Hematopoietic multipotent progenitor cell (in vitro differentiated cells): ENCODE data around the gene NUS1. TPM values are rescaled to one million over a fixed set of nuclear protein-coding genes. Genes with fewer than 3 reads are reported as not detected.
"Not testable (repeated sequence)": the region's sequence is repeated elsewhere in the genome, so short reads cannot be mapped to it uniquely, and the experiment has no call there.

Experiments
- DNase-seq, 3 donors: peaks; one replicate each; pipeline ENCODE4 v3.0.0-alpha.2; 2011 to 2015; ENCODE audit warnings: low read depth in 2 of 3, low spot score in 2 of 3
- total RNA-seq: library from RNA; depleted of rRNA; stranded (reverse); fragments of >200 nt; gene quantifications from one replicate; pipeline ENCODE4 v1.2.3, GENCODE V29; 2012

Gene NUS1
- total RNA-seq, 1 donor, result 7.3 TPM

DNA sequence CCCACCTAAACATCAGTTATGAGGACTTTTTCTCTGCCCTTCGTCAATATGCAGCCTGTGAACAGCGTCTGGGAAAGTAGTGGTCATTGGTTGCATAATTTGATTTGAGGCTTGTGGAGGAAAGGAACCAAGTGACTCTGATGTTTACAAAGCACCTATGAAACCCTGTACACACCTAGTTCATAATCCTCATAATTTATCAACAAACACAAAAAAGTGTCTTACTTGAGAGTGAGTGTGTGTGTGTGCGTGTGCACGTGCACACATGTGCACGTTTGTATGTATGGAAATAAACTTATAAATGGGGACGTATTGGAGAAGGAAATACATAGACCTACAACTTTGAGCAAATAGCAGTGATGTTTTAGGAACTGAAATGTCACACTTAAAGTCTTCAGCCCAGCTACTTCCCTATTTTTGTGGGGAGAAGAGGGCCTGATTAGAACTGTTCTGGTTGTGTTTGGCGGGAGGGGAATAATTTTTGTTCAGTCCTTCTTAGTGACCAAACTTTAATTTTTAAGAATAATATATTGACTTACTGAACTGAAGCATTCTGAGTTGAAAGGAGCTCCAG lies 31.8 kb downstream of the NUS1 start:
- DNase-seq, result not testable (repeated sequence)

GRCh38 chr6:117711369-117711768 lies 36.1 kb downstream of the NUS1 start:
- peak in 2 of 3 donors; percentile 6 for DNase-seq

DNA sequence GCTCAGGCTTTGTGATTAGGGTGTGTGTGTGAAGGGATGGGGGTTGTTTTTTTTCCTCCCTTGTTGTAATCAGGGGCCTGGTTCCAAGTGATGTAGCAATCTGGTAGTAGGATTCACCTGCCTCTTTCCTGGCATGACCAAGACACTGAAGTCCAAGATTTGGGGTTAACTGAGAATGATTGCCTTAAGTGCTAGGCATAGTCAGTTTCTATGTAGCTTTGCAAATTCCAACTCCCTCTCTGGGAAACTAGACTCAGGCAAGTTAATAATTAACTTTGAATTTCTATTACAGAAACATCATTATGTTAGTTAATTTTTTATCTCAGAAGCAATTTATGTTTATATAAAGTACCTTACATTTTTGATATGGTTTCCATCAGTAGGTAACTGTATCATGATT lies 43.6 kb downstream of the NUS1 start:
- no peak for DNase-seq

DNA sequence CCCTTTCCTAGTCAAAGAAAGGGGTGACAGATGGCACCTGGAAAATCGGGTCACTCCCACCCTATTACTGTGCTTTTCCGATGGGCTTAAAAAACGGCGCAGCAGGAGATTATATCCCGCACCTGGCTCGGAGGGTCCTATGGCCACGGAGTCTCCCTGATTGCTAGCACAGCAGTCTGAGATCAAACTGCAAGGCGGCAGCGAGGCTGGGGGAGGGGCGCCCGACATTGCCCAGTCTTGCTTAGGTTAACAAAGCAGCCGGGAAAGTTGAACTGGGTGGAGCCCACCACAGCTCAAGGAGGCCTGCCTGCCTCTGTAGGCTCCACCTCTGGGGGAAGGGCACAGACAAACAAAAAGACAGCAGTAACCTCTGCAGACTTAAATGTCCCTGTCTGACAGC lies 46.3 kb downstream of the NUS1 start:
- DNase-seq, result not testable (repeated sequence)

- DNase-seq, result no peak
These were observed 53.4 kb downstream of the NUS1 start for GRCh38 chr6:117728626-117729025.

DNA sequence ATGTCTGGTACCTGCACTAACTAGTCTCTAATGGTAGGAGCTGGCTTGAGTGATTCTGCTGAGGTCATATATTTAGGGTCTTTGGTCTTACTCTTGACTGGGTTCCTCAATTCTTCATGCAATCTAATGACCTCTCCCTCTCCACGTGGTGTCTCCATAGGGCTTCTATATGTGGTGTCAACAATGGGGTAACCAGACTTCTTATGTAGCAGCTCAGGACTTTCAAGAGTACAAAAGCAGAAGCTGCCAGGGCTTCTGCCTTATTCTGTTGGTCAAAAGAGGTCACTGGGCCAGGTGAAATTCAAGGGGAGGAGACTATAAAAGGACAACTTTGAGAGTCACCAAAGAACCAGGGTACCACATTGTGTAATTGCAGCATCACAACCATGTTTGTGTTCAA lies 54.3 kb downstream of the NUS1 start:
- no peak for DNase-seq

DNA sequence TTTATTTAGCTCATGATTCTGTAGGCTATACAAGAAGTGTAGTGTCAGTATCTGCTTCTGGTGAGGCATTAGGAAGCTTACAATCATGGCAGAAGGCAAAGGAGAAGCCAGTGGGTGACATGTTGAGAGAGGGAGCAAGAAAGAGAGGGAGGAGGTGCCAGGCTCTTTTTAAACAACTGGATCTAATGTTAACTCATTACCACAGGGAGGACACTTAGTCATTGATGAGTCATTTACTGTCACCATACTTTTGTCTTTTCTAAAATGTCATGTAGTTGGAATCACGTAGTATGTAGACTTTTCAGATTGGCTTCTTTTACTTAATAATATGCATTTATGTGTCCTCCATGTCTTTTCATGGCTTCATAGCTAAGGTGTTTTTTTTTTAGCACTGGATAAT lies 58.1 kb downstream of the NUS1 start:
- no peak for DNase-seq

DNA sequence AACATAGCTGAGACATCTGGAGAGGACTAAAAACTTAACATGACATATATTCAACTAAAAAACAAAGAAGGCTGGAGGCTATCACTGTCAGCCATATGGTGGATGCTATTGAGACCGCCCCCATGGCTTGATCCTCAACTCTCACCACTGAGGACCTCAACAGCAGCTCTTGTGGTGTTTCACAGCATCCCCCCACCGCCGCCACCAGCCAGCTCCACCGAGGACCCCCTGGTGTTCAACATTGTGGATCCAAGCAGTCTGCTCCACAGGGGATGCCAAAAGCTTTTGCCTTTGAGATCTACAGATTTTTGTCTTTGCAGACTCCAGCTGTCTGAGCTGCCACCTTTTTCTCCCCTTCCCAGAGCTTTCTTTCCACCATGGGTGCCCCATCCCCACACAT lies 64.6 kb downstream of the NUS1 start:
- no peak for DNase-seq

- no peak for DNase-seq
These were observed 65.3 kb downstream of the NUS1 start for GRCh38 chr6:117740605-117741004.

- not testable (repeated sequence) for DNase-seq
These were observed 75.4 kb downstream of the NUS1 start for GRCh38 chr6:117750675-117751074.

Other genes starting within 250 kb of the NUS1 start
- gene ROS1, start 249.5 kb upstream of the NUS1 start, total RNA-seq, result not detected
- 0.81 TPM for gene DCBLD1, start 192.8 kb upstream of the NUS1 start, total RNA-seq
- 12.9 TPM for gene GOPC, start 73.0 kb upstream of the NUS1 start, total RNA-seq
- gene SLC35F1, start 231.8 kb downstream of the NUS1 start, total RNA-seq, result not detected